HPDE6-E6E7 (cell line): ENCODE measurements around the gene LAPTM5.
"Not testable (repeated sequence)": the region's sequence is repeated elsewhere in the genome, so short reads cannot be mapped to it uniquely, and the experiment has no call there.

Experiments
- DNase-seq: peaks from one replicate; pipeline ENCODE4 v3.0.0; 2011; ENCODE audit warnings: missing footprints; ENCODE audit errors: extremely low spot score

LAPTM5 gene

GRCh38 chr1:30771005-30771404 is 13.4 kb upstream of the LAPTM5 start:
- DNase-seq: no peak

- no peak for DNase-seq
Observed at GRCh38 chr1:30770150-30770549, 12.6 kb upstream of the LAPTM5 start.

- DNase-seq: no peak
Observed at GRCh38 chr1:30768830-30769718, 11.5 kb upstream of the LAPTM5 start.

GRCh38 chr1:30768159-30768829 is 10.7 kb upstream of the LAPTM5 start:
- DNase-seq: no peak

GRCh38 chr1:30766948-30767347 is 9.4 kb upstream of the LAPTM5 start:
- DNase-seq: not testable (repeated sequence)

GRCh38 chr1:30765556-30766434 is 8.2 kb upstream of the LAPTM5 start:
- DNase-seq: no peak

GRCh38 chr1:30764939-30765555 is 7.5 kb upstream of the LAPTM5 start:
- no peak for DNase-seq

- no peak for DNase-seq
Observed at GRCh38 chr1:30764396-30764795, 6.8 kb upstream of the LAPTM5 start.

GRCh38 chr1:30763651-30764248 is 6.2 kb upstream of the LAPTM5 start:
- DNase-seq: no peak

- DNase-seq: no peak
Observed at GRCh38 chr1:30762930-30763650, 5.5 kb upstream of the LAPTM5 start.

GRCh38 chr1:30762152-30762929 is 4.8 kb upstream of the LAPTM5 start:
- DNase-seq: no peak

- no peak for DNase-seq
Observed at GRCh38 chr1:30761381-30762151, 4.0 kb upstream of the LAPTM5 start.

- DNase-seq: no peak
Observed at GRCh38 chr1:30760596-30761324, 3.2 kb upstream of the LAPTM5 start.

- DNase-seq: no peak
Observed at GRCh38 chr1:30759718-30760281, 2.2 kb upstream of the LAPTM5 start.

GRCh38 chr1:30758785-30759380 is 1.3 kb upstream of the LAPTM5 start:
- DNase-seq: no peak

- no peak for DNase-seq
Observed at GRCh38 chr1:30758121-30758688, 631 bp upstream of the LAPTM5 start.
